Osteoblast (primary cell): ENCODE results near the gene NRG4. TPM values are rescaled to one million over a fixed set of nuclear protein-coding genes. Genes with fewer than 3 reads are reported as not detected.
"Not testable (repeated sequence)": the region's sequence is repeated elsewhere in the genome, so short reads cannot be mapped to it uniquely, and the experiment has no call there.

Source experiments
- DNase-seq: peaks from one replicate; pipeline ENCODE4 v3.0.0; 2011; ENCODE audit warnings: low spot score, mixed read lengths; ENCODE audit not compliant: insufficient read length; ENCODE audit errors: missing footprints
- H2AFZ ChIP-seq: 2 replicates; pipeline ENCODE4 v1.6.0; 2011; ENCODE audit warnings: mild to moderate bottlenecking, low read length
- H3K27ac ChIP-seq: 2 replicates; pipeline ENCODE4 v1.5.1; 2011; ENCODE audit warnings: mild to moderate bottlenecking, low read depth, low read length, moderate library complexity
- H3K27me3 ChIP-seq: 2 replicates; pipeline ENCODE4 v1.6.0; 2012; ENCODE audit warnings: mild to moderate bottlenecking, control low read depth, inconsistent platforms, low read length, moderate library complexity; ENCODE audit not compliant: insufficient read depth
- H3K36me3 ChIP-seq: 2 replicates; pipeline ENCODE4 v1.5.1; 2011; ENCODE audit warnings: mild to moderate bottlenecking, low read length, control low read depth, moderate library complexity; ENCODE audit not compliant: insufficient read depth
- H3K4me1 ChIP-seq: 2 replicates; pipeline ENCODE4 v1.5.1; 2011; ENCODE audit warnings: mild to moderate bottlenecking, low read length, control low read depth, moderate library complexity; ENCODE audit not compliant: insufficient read depth
- H3K4me2 ChIP-seq: 2 replicates; pipeline ENCODE4 v1.6.0; 2011; ENCODE audit warnings: mild to moderate bottlenecking, low read length; ENCODE audit not compliant: insufficient read depth
- H3K4me3 ChIP-seq: fragments of 200-600 bp; sonication (generic); 3 replicates; pipeline ENCODE4 v1.5.1; 2012; ENCODE audit warnings: mild to moderate bottlenecking, low read length, inconsistent platforms; ENCODE audit not compliant: insufficient read depth
- H3K79me2 ChIP-seq: 2 replicates; pipeline ENCODE4 v1.6.0; 2012; ENCODE audit warnings: mild to moderate bottlenecking, low read length, control low read depth, inconsistent platforms; ENCODE audit not compliant: insufficient read depth
- H3K9me3 ChIP-seq: 2 replicates; pipeline ENCODE4 v1.5.1; 2011; ENCODE audit warnings: low read depth, low read length, control low read depth
- H4K20me1 ChIP-seq: 2 replicates; pipeline ENCODE4 v1.6.0; 2012; ENCODE audit warnings: mild to moderate bottlenecking, low read length, control low read depth; ENCODE audit not compliant: insufficient read depth
- CTCF ChIP-seq: IDR thresholded peaks from 2 replicates; pipeline ENCODE4 v1.5.1; 2011; ENCODE audit warnings: mild to moderate bottlenecking, low read depth, low read length, moderate library complexity; ENCODE audit errors: extremely low read depth
- total RNA-seq: library from RNA; depleted of rRNA; stranded (reverse); fragments of >200 nt; gene quantifications from 2 replicates; pipeline ENCODE4 v1.2.3, GENCODE V29; 2012

NRG4 gene
- total RNA-seq, 1 donor: not detected

GRCh38 chr15:75985971-75986370 lies 26.3 kb downstream of the NRG4 start:
- no peaks in the 10 kb centered on the region for H3K36me3 ChIP-seq
- H3K4me2 ChIP-seq: no peak overlapping the region
- H4K20me1 ChIP-seq: no peaks in the 10 kb centered on the region
- no peak overlapping the region for H3K27ac ChIP-seq
- no peak overlapping the region for H2AFZ ChIP-seq
- H3K79me2 ChIP-seq: no peaks in the 10 kb centered on the region
- peaks cover 5% of the 10 kb centered on the region for H3K27me3 ChIP-seq
- H3K4me1 ChIP-seq: no peaks in the 10 kb centered on the region
- no peaks in the 10 kb centered on the region for H3K9me3 ChIP-seq
- H3K4me3 ChIP-seq: no peak overlapping the region
- DNase-seq: no peak
- TF ChIP-seq CTCF: no peak

GRCh38 chr15:75984706-75985105 lies 27.5 kb downstream of the NRG4 start:
- H3K4me3 ChIP-seq, H3K36me3 ChIP-seq, H3K79me2 ChIP-seq, H4K20me1 ChIP-seq, DNase-seq, H3K4me1 ChIP-seq, H2AFZ ChIP-seq, H3K27ac ChIP-seq, H3K27me3 ChIP-seq, H3K4me2 ChIP-seq, H3K9me3 ChIP-seq: not testable (repeated sequence)

- H3K36me3 ChIP-seq: no peaks in the 10 kb centered on the region
- peaks cover 7% of the 10 kb centered on the region for H3K27me3 ChIP-seq
- no peaks in the 10 kb centered on the region for H3K9me3 ChIP-seq
- no peak for TF ChIP-seq CTCF
- DNase-seq: no peak
- no peak overlapping the region for H2AFZ ChIP-seq
- H3K4me3 ChIP-seq: no peak overlapping the region
- H3K4me1 ChIP-seq: no peaks in the 10 kb centered on the region
- H3K4me2 ChIP-seq: no peak overlapping the region
- no peak overlapping the region for H3K27ac ChIP-seq
- no peaks in the 10 kb centered on the region for H4K20me1 ChIP-seq
- no peaks in the 10 kb centered on the region for H3K79me2 ChIP-seq
These were observed 29.8 kb downstream of the NRG4 start for GRCh38 chr15:75982468-75982867.

GRCh38 chr15:75981149-75981815 lies 30.9 kb downstream of the NRG4 start:
- H3K4me2 ChIP-seq: no peak overlapping the region
- H2AFZ ChIP-seq: no peak overlapping the region
- no peaks in the 10 kb centered on the region for H3K4me1 ChIP-seq
- H3K79me2 ChIP-seq: no peaks in the 10 kb centered on the region
- no peaks in the 10 kb centered on the region for H3K9me3 ChIP-seq
- no peaks in the 10 kb centered on the region for H4K20me1 ChIP-seq
- no peak for TF ChIP-seq CTCF
- peaks cover 7% of the 10 kb centered on the region for H3K27me3 ChIP-seq
- no peak overlapping the region for H3K4me3 ChIP-seq
- no peaks in the 10 kb centered on the region for H3K36me3 ChIP-seq
- no peak for DNase-seq
- no peak overlapping the region for H3K27ac ChIP-seq

- H3K36me3 ChIP-seq, H4K20me1 ChIP-seq, DNase-seq, H2AFZ ChIP-seq, H3K27ac ChIP-seq, H3K4me2 ChIP-seq, H3K27me3 ChIP-seq, H3K9me3 ChIP-seq, H3K79me2 ChIP-seq, H3K4me1 ChIP-seq, H3K4me3 ChIP-seq: not testable (repeated sequence)
These were observed 35.5 kb downstream of the NRG4 start for GRCh38 chr15:75976766-75977165.
